SK-N-SH treated with all-trans-retinoic acid at 6 μM for 48 hours (cell line): ENCODE results near the gene PLA2G4A.

Source experiments
- ATAC-seq: fragments of 200-7000 bp; cut with Tn5 transposase; 3 replicates; pipeline ENCODE4 v1.9.1; 2020; ENCODE audit warnings: mild to moderate bottlenecking, moderate library complexity
- CSDC2 ChIP-seq: fragments of 250-450 bp; sonication (Bioruptor Pico); IDR thresholded peaks from 2 replicates; pipeline ENCODE4 v1.5.0; 2020; ENCODE audit warnings: mild to moderate bottlenecking, moderate library complexity
- ESRRG ChIP-seq: fragments of 250-450 bp; sonication (Bioruptor Pico); IDR thresholded peaks from 2 replicates; pipeline ENCODE4 v1.6.1; 2021; ENCODE audit warnings: mild to moderate bottlenecking
- GLIS3 ChIP-seq: fragments of 250-450 bp; sonication (Bioruptor Pico); IDR thresholded peaks from 2 replicates; pipeline ENCODE4 v1.5.0; 2020; ENCODE audit warnings: mild to moderate bottlenecking, moderate library complexity
- ISL1 ChIP-seq: fragments of 250-450 bp; sonication (Bioruptor Pico); IDR thresholded peaks from 2 replicates; pipeline ENCODE4 v2.1.2; 2022; ENCODE audit warnings: mild to moderate bottlenecking, moderate library complexity
- OSR1 ChIP-seq: fragments of 250-450 bp; sonication (Bioruptor Pico); IDR thresholded peaks from 2 replicates; pipeline ENCODE4 v1.8.0; 2022; ENCODE audit warnings: moderate library complexity, mild to moderate bottlenecking, inconsistent platforms
- PATZ1 ChIP-seq: fragments of 250-450 bp; sonication (Bioruptor Pico); IDR thresholded peaks from 2 replicates; pipeline ENCODE4 v1.8.0; 2020; ENCODE audit warnings: mild to moderate bottlenecking, moderate library complexity, borderline replicate concordance
- RARB ChIP-seq: fragments of 250-450 bp; sonication (Bioruptor Pico); IDR thresholded peaks from 2 replicates; pipeline ENCODE4 v1.8.0; 2021; ENCODE audit warnings: mild to moderate bottlenecking, moderate library complexity
- SNAI2 ChIP-seq: fragments of 250-450 bp; sonication (Bioruptor Pico); IDR thresholded peaks from 2 replicates; pipeline ENCODE4 v1.5.0; 2020; ENCODE audit warnings: mild to moderate bottlenecking, moderate library complexity
- TCF4 ChIP-seq: fragments of 250-450 bp; sonication (Bioruptor Pico); IDR thresholded peaks from 2 replicates; pipeline ENCODE4 v1.8.0; 2021; ENCODE audit warnings: mild to moderate bottlenecking, moderate library complexity, borderline replicate concordance
- TOX ChIP-seq: fragments of 250-450 bp; sonication (Bioruptor Pico); IDR thresholded peaks from 2 replicates; pipeline ENCODE4 v1.8.0; 2021; ENCODE audit warnings: mild to moderate bottlenecking, moderate library complexity, borderline replicate concordance
- TSHZ2 ChIP-seq: fragments of 250-450 bp; sonication (Bioruptor Pico); IDR thresholded peaks from 2 replicates; pipeline ENCODE4 v1.5.0; 2020; ENCODE audit warnings: mild to moderate bottlenecking, moderate library complexity
- ZFP30 ChIP-seq: fragments of 450-650 bp; formaldehyde crosslinking; IDR thresholded peaks from 2 replicates; pipeline ENCODE4 v1.5.0; 2022; ENCODE audit warnings: mild to moderate bottlenecking, moderate library complexity
- ZNF565 ChIP-seq: fragments of 450-650 bp; formaldehyde crosslinking; conservative IDR thresholded peaks from 2 replicates; pipeline ENCODE4 v1.5.0; 2020; ENCODE audit warnings: low read depth, mild to moderate bottlenecking, moderate library complexity
- ZNF70 ChIP-seq: fragments of 450-650 bp; formaldehyde crosslinking; IDR thresholded peaks from 2 replicates; pipeline ENCODE4 v1.5.0; 2020; ENCODE audit warnings: mild to moderate bottlenecking, moderate library complexity
- ZNF8 ChIP-seq: fragments of 450-650 bp; formaldehyde crosslinking; IDR thresholded peaks from 2 replicates; pipeline ENCODE4 v1.5.0; 2020; ENCODE audit warnings: mild to moderate bottlenecking, moderate library complexity
- TF ChIP-seq, protein P1 (sequence below): fragments of 250-450 bp; sonication (Bioruptor Pico); IDR thresholded peaks from 2 replicates; pipeline ENCODE4 v1.5.1; 2021; ENCODE audit warnings: mild to moderate bottlenecking, moderate library complexity

The PLA2G4A gene

DNA sequence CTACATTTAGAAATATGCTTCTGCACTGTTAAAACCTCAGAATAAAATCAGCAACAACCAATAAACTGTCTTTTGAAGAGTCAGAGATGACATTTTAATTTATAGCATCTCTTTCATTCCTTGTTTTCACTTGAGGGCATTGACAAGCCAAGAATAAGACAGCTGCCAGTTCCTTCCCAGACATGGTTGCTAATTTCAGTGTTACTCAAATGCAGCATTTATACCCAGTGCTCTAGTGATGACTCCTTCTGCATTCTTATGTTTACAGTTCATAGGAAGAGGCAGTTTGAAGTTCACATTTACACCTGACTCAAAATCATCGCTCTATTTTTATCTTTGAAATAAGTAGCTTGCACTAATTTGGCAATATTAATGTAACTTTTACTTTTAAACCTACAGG, 44.9 kb downstream of the PLA2G4A start (continued):
- TF ChIP-seq, protein P1, sequence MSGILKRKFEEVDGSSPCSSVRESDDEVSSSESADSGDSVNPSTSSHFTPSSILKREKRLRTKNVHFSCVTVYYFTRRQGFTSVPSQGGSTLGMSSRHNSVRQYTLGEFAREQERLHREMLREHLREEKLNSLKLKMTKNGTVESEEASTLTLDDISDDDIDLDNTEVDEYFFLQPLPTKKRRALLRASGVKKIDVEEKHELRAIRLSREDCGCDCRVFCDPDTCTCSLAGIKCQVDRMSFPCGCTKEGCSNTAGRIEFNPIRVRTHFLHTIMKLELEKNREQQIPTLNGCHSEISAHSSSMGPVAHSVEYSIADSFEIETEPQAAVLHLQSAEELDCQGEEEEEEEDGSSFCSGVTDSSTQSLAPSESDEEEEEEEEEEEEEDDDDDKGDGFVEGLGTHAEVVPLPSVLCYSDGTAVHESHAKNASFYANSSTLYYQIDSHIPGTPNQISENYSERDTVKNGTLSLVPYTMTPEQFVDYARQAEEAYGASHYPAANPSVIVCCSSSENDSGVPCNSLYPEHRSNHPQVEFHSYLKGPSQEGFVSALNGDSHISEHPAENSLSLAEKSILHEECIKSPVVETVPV: no peak
- no peak for TF ChIP-seq PATZ1
- TF ChIP-seq ISL1 (CRISPR knock-in tag): no peak

DNA sequence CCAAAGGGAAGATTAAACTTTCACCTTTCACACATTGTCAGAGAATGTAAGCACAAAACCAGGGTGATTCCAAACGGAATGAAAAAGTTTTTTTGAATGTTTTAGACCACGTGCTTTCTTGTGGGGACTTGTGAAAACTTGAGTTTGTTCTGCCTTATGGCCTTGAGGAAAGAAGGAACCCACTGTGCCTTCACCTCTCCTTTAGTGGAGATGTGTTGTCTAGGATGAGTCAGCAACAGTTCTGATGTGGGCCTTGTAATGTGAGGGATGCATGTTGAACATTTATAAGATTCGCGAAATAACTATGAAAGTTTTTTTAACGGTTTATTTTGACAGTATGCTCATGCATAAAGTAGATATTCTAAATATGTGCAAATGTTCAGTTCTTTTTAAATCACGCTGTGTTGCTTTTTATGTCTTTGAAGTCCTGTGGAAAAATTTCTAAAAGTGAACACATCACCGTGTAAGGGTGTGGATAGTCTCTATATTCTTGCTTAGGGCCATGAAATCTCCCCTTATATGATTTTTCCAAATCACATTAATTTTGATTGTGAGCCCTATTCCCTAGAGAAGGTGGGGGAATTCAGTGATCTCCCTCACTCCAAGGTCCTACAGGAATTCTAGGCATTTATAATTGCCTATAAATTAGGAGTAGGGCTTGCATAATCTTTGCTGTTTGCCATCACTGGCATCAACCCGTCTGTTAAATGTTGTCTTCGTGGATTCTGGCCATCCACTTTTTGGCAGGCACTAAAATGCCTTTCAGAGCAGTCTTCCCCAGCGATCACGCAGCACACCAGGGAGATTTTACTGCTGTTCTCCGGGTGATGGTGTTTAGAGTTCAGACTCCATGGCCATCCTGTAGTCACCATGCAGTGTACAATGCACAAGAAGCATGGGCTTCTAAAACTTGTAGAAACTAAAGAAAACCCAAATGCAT, 47.4 kb downstream of the PLA2G4A start:
- no peak for TF ChIP-seq TSHZ2 (CRISPR knock-in tag)
- no peak for TF ChIP-seq ZNF70
- no peak for TF ChIP-seq GLIS3 (CRISPR knock-in tag)
- no peak for TF ChIP-seq SNAI2 (CRISPR knock-in tag)
- no peak for TF ChIP-seq TCF4 (CRISPR knock-in tag)
- TF ChIP-seq ZNF8 (CRISPR knock-in tag): no peak
- no peak for TF ChIP-seq RARB (CRISPR knock-in tag)
- TF ChIP-seq ZFP30: no peak
- ATAC-seq: no peak

DNA sequence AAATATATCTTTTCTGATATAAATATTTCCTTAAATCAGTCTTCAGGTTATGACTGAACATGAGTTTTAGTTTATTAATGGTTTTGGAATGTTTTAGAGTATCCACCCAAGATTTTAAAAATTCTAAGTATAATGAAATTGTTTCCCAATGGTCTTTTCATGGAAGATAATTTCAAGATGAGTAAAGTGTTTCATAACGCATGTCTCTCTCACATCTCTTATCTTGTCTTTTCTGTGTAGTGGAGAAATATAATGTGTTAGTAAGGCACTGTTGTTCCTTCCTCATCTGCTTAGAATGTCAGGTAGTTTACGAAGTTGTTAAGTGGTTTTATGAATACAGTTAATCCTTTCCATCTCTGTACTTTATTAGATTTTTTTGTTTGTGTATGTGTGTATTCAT, 49.6 kb downstream of the PLA2G4A start:
- no peak for ATAC-seq
- no peak for TF ChIP-seq ZNF565 (CRISPR knock-in tag)
- TF ChIP-seq TSHZ2 (CRISPR knock-in tag): no peak

DNA sequence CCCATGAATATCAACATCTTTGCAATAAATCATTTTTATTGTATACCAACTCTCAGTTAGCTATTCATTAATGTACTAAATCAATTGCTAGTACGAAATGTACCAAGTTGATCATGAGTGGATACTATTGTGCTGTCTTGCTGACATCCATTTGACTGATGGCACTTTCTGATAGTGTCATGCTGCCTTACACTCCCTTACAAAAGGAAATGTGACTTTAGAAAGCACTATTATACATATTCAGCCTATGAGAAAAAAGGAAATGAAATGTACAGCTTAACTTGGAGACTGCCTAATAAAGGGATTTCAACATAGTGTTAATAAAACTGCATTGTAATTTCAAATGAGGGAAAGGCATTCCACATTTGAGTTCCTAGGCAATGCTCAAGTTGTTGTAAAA, 52.2 kb downstream of the PLA2G4A start:
- no peak; the same call in 1 of the 3 replicates for ATAC-seq
- TF ChIP-seq TCF4 (CRISPR knock-in tag) (no peak), GLIS3 (CRISPR knock-in tag) (no peak), ESRRG (CRISPR knock-in tag) (no peak), ZFP30 (no peak), TOX (CRISPR knock-in tag) (no peak), ZNF8 (CRISPR knock-in tag) (no peak), OSR1 (CRISPR knock-in tag) (no peak), PATZ1 (no peak), CSDC2 (CRISPR knock-in tag) (no peak)
